ENCODE data around the gene PLOD2. TPM values are rescaled to one million over a fixed set of nuclear protein-coding genes. Genes with fewer than 3 reads are reported as not detected.

Gene PLOD2
- total RNA-seq, 1 experiment from 2014 or later: 19.3 TPM

DNA sequence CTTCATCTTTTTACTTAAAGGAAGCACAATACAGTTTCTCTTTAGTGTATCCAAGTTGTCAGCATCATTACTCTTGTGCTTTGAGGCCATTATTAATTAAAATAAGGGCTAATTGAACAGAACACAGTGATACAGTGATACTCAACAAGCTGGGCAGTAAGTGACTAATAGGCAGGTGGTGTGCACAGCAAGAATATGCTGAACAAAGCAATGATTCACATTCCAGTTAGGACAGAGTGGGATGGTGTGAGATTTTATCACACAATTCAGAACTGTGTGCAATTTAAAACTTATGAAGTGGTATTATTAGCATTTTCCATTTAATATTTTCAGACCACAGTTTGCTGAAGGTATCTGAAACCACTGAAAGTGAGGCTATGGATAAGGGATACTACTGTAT lies 116.9 kb downstream of the PLOD2 start:
- TF ChIP-seq, protein P1, sequence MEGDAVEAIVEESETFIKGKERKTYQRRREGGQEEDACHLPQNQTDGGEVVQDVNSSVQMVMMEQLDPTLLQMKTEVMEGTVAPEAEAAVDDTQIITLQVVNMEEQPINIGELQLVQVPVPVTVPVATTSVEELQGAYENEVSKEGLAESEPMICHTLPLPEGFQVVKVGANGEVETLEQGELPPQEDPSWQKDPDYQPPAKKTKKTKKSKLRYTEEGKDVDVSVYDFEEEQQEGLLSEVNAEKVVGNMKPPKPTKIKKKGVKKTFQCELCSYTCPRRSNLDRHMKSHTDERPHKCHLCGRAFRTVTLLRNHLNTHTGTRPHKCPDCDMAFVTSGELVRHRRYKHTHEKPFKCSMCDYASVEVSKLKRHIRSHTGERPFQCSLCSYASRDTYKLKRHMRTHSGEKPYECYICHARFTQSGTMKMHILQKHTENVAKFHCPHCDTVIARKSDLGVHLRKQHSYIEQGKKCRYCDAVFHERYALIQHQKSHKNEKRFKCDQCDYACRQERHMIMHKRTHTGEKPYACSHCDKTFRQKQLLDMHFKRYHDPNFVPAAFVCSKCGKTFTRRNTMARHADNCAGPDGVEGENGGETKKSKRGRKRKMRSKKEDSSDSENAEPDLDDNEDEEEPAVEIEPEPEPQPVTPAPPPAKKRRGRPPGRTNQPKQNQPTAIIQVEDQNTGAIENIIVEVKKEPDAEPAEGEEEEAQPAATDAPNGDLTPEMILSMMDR (conservative IDR thresholded peaks at IDR 0.05): no peak
- H2BK20ac ChIP-seq (ENCODE audit: low read depth, low read length, poor library complexity, severe bottlenecking): no peak overlapping the region
- no peak overlapping the region for H3K4me2 ChIP-seq (ENCODE audit: insufficient read depth, insufficient read length, low read length)
- no peak overlapping the region for H3K14ac ChIP-seq (ENCODE audit: insufficient read depth, low read length)
- Mint-ChIP-seq H3K36me3 (ENCODE audit: insufficient read depth in 1 of 3, low read depth in 3 of 3) (peaks cover 0 to 5% (median 2%) of the 10 kb centered on the region in 3 experiments; a peak in 4 of 7 replicates), H3K4me1 (no peaks in the 10 kb centered on the region), H3K4me3 (no peak overlapping the region), H3K27ac (no peak overlapping the region), H3K27me3 (ENCODE audit: low read depth) (no peaks in the 10 kb centered on the region), H3K9me3 (peaks cover 0 to 2% of the 10 kb centered on the region in 2 experiments; a peak in 2 of 5 replicates)
- no peaks in the 10 kb centered on the region for H3K23me2 ChIP-seq (ENCODE audit: insufficient read length, low read depth, low read length, poor library complexity, severe bottlenecking)
- H3K18ac ChIP-seq (ENCODE audit: insufficient read length, low read depth, low read length): no peak overlapping the region
- H2AFZ ChIP-seq (ENCODE audit: low read length): no peak overlapping the region
- no peak overlapping the region for H2AK5ac ChIP-seq (ENCODE audit: insufficient read length, low read length)
- no peaks in the 10 kb centered on the region for H4K20me1 ChIP-seq (ENCODE audit: control insufficient read depth, insufficient read depth, insufficient read length)
- H3K79me2 ChIP-seq (ENCODE audit: insufficient read depth, low read length): no peaks in the 10 kb centered on the region
- H2BK12ac ChIP-seq (ENCODE audit: insufficient read length, low read depth, low read length): no peak overlapping the region
- H3K23ac ChIP-seq (ENCODE audit: insufficient read length, low read depth, low read length): no peak overlapping the region
- H3K9ac ChIP-seq (ENCODE audit: extremely low read depth, insufficient read length, low read length): no peak overlapping the region
- H3K56ac ChIP-seq (ENCODE audit: insufficient read length, low read depth, low read length): no peak overlapping the region
- no peak overlapping the region for H4K5ac ChIP-seq (ENCODE audit: insufficient read length, low read depth, low read length)
- H4K8ac ChIP-seq (replicated peaks; ENCODE audit: insufficient read length, low read depth, low read length): no peak overlapping the region
- H3K9me3 ChIP-seq (ENCODE audit: control insufficient read depth, low read depth, low read length): no peaks in the 10 kb centered on the region
- no peak overlapping the region for H3K27ac ChIP-seq (ENCODE audit: insufficient read length, low read depth, low read length)
- no peak overlapping the region for H3T11ph ChIP-seq (ENCODE audit: low read length)
- H3K27me3 ChIP-seq (ENCODE audit: insufficient read depth, low read length): no peaks in the 10 kb centered on the region
- no peak overlapping the region for H2BK120ac ChIP-seq (ENCODE audit: low read depth, low read length, poor library complexity, severe bottlenecking)
- DNase-seq: no peak
- H3K4ac ChIP-seq (ENCODE audit: low read depth, low read length): no peak overlapping the region
- no peak overlapping the region for H2BK5ac ChIP-seq (ENCODE audit: insufficient read length, low read length)
- no peak overlapping the region for H2BK15ac ChIP-seq (ENCODE audit: low read depth, low read length)
- H3K4me1 ChIP-seq (ENCODE audit: insufficient read depth, low read length): no peaks in the 10 kb centered on the region
- H4K91ac ChIP-seq (ENCODE audit: insufficient read length, low read depth, low read length): no peak overlapping the region
- no peaks in the 10 kb centered on the region for H3K79me1 ChIP-seq (ENCODE audit: insufficient read depth, low read depth, low read length, poor library complexity, severe bottlenecking)

All from H9 (cell line).